Progenitor cell of endocrine pancreas (in vitro differentiated cells): ENCODE measurements around the gene ITGAL. TPM values are rescaled to one million over a fixed set of nuclear protein-coding genes. Genes with fewer than 3 reads are reported as not detected.

ENCODE experiments used
- DNase-seq: peaks from one replicate; pipeline ENCODE4 v3.0.0; 2021; ENCODE audit warnings: low spot score; ENCODE audit not compliant: unreplicated experiment
- H3K27ac Mint-ChIP-seq: 2 replicates; pipeline ENCODE4 v1.8.0; 2021; ENCODE audit warnings: mild to moderate bottlenecking, moderate library complexity, mixed read lengths
- H3K27me3 Mint-ChIP-seq: 2 replicates; pipeline ENCODE4 v1.8.0; 2021; ENCODE audit warnings: mixed read lengths
- H3K36me3 Mint-ChIP-seq: 2 replicates; pipeline ENCODE4 v1.8.0; 2022; ENCODE audit warnings: mixed read lengths; ENCODE audit not compliant: insufficient read depth
- H3K4me1 Mint-ChIP-seq: 2 replicates; pipeline ENCODE4 v1.8.0; 2021; ENCODE audit warnings: low read depth, mixed read lengths
- H3K4me3 Mint-ChIP-seq: 2 replicates; pipeline ENCODE4 v1.8.0; 2021; ENCODE audit warnings: low read depth, mild to moderate bottlenecking, moderate library complexity, mixed read lengths
- H3K9me3 Mint-ChIP-seq: 2 replicates; pipeline ENCODE4 v1.8.0; 2021; ENCODE audit warnings: low read depth, mixed read lengths
- CTCF ChIP-seq: fragments of 200-600 bp; sonication (generic); IDR thresholded peaks from one replicate; pipeline ENCODE4 v1.5.0; 2021; ENCODE audit warnings: antibody characterized with exemption, mild to moderate bottlenecking; ENCODE audit not compliant: unreplicated experiment
- total RNA-seq: library from RNA; stranded (reverse); gene quantifications from 2 replicates; pipeline ENCODE4 v1.2.1, GENCODE V29; 2021

Gene ITGAL
- total RNA-seq, 1 donor from 2014 or later, result 0.53 TPM

DNA sequence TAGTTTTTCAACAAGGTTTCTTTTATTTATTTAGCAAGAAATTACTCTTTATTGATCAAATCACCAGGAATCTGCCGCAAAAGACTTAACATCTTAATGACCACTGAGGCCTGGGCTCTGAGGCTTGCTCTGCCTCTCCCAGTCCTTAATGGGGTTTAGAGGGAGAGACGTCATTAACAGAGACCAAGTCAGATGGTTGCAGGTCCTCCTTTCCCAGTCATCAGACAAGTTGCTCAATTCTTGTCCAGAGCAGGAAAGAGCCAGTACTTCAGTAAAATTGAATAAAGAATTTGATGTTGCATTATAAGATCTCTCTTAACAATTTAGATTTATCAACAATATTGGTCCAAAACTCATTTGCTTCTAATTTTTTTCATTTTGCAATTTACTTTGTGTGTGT lies 28.9 kb upstream of the ITGAL start:
- H3K27me3 Mint-ChIP-seq, result no peaks in the 10 kb centered on the region

DNA sequence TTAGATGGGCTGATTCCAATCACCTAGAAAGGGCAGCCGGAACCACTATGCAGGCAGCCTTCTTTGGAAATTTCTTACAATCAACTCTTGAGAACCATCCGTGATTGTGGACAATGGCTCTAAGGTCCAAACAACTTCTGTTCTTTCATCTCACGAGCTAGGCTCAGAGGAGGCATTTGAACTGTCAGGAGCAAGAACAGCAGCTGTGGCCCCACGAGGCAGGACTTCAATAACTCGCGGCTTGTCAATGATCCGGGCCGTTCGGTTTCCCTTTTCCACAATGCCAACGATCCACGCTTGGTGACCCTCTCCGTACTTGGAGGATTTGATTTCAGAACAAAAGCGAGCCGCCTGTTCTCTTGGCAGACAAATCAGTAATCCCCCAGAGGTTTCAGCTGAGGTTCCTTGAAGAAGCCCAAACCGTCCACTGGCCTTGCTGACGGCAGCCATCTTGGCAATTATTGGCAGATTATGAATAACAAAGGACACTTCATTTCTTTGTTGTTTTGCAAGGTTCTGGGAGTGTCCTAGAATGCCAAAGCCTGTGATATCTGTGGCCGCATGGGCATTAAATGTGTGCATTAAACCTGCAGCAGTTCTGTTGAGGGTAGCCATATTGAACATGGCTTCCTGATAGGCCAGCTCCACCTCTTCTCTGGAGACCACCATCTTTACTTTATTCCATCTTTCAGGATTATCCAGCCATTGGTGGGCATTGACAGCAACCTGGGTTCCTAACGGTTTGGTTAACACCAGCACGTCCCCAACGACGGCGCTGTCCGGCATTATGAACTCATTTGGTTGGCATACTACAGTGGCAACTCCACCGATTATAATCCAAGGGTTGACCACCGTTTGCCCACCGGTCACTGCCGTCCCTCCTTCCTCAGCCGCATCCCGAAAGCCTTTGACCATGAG lies 28.1 kb upstream of the ITGAL start:
- Mint-ChIP-seq H3K36me3 (peaks cover 30% of the 10 kb centered on the region), H3K9me3 (peaks cover 18% of the 10 kb centered on the region), H3K4me3 (peak overlapping the region; percentile 81), H3K27ac (peak overlapping the region; percentile 80), H3K4me1 (peaks cover 11% of the 10 kb centered on the region), H3K27me3 (no peaks in the 10 kb centered on the region)
- no peak for TF ChIP-seq CTCF
- DNase-seq, result no peak

More for the DNA sequence above, 28.9 kb upstream of the ITGAL start:
- no peak for TF ChIP-seq CTCF
- Mint-ChIP-seq H3K4me1 (peaks cover 11% of the 10 kb centered on the region), H3K4me3 (peak overlapping the region; percentile 55), H3K27ac (no peak overlapping the region), H3K9me3 (peaks cover 18% of the 10 kb centered on the region), H3K36me3 (peaks cover 30% of the 10 kb centered on the region)
- no peak for DNase-seq

- H3K27me3 Mint-ChIP-seq, result no peaks in the 10 kb centered on the region
- H3K27ac Mint-ChIP-seq, result peak overlapping the region; percentile 80
- H3K4me3 Mint-ChIP-seq, result peak overlapping the region; percentile 81
- peaks cover 18% of the 10 kb centered on the region for H3K9me3 Mint-ChIP-seq
- H3K4me1 Mint-ChIP-seq, result peaks cover 11% of the 10 kb centered on the region
- no peak for TF ChIP-seq CTCF
- no peak for DNase-seq
- H3K36me3 Mint-ChIP-seq, result peaks cover 30% of the 10 kb centered on the region
Measured at GRCh38 chr16:30445149-30445407, 27.5 kb upstream of the ITGAL start.

DNA sequence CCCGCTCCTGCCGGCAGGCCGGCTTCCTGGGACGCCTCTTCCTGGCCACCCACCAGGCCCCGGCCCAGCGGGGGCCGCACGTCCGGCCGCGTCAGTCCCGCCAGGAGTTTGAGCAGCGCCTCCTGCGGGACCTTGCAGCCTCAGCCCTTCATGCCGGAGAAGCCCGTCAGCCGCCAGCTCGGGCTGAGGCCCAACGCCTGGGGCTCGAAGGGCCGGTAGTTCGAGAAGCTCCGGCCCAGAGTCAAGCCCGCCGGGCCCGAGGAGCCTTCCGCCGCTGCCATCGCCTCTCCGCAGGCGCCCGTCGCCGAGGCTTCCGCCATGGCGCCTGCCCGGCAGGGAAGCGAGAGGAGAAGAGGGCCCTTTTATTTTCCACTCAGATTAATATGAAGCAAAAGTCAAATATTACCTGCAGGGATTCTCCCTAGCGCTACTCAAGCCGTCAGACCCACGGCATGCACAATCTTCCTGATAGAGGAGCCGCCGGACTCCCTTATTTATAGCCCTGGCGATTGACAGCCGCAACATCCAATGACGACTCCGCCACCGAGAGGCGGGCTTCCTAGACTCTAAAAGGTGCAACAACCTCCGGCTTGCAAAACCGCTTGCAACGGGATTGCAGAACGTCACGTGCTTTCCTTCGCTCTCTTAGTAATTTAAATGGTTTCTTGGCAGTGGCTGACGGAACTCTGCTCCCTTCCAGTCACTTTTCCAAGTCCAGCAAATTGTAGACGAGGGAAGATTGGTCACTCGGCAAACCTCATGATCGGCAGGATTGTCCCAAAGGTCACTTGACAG lies 26.9 kb upstream of the ITGAL start, which contains the start of gene SEPHS2:
TSS of gene SEPHS2 (minus strand) at position 467 of the 795 bp plus-strand sequence. CDS start at position 320, 147 bp downstream.
- Mint-ChIP-seq H3K36me3 (peaks cover 30% of the 10 kb centered on the region), H3K4me3 (peak within 1 kb of the TSS; percentile 81), H3K27ac (peak within 1 kb of the TSS; percentile 96), H3K9me3 (peaks cover 18% of the 10 kb centered on the region), H3K27me3 (no peaks in the 10 kb centered on the region), H3K4me1 (peaks cover 11% of the 10 kb centered on the region)
- TF ChIP-seq CTCF, result peak; percentile 42
- peak; percentile 83 for DNase-seq

- H3K27ac Mint-ChIP-seq, result peak overlapping the region; percentile 96
- H3K4me1 Mint-ChIP-seq, result peaks cover 11% of the 10 kb centered on the region
- peaks cover 18% of the 10 kb centered on the region for H3K9me3 Mint-ChIP-seq
- peak overlapping the region; percentile 81 for H3K4me3 Mint-ChIP-seq
- peaks cover 30% of the 10 kb centered on the region for H3K36me3 Mint-ChIP-seq
- no peak for TF ChIP-seq CTCF
- no peak for DNase-seq
- no peaks in the 10 kb centered on the region for H3K27me3 Mint-ChIP-seq
Measured at GRCh38 chr16:30446203-30446595, 26.3 kb upstream of the ITGAL start.
